GM21515 (cell line): Measurements from ENCODE around the gene TUBGCP6.

ENCODE experiments used
- ATAC-seq: cut with Tn5 transposase; IDR thresholded peaks from one replicate; pipeline ENCODE4 v1.9.1; 2021; ENCODE audit not compliant: unreplicated experiment

The TUBGCP6 gene

GRCh38 chr22:50227579-50228215, 17.1 kb downstream of the TUBGCP6 start:
- ATAC-seq, result no peak

- no peak for ATAC-seq
These were observed 18.0 kb downstream of the TUBGCP6 start for GRCh38 chr22:50226875-50227165.

- ATAC-seq, result no peak
These were observed 18.6 kb downstream of the TUBGCP6 start for GRCh38 chr22:50226063-50226874.

- no peak for ATAC-seq
These were observed 19.4 kb downstream of the TUBGCP6 start for GRCh38 chr22:50225200-50225969.

- ATAC-seq, result no peak
These were observed 20.8 kb downstream of the TUBGCP6 start for GRCh38 chr22:50224071-50224470.

GRCh38 chr22:50222508-50222907, 22.3 kb downstream of the TUBGCP6 start:
- no peak for ATAC-seq

GRCh38 chr22:50221410-50222300, 23.2 kb downstream of the TUBGCP6 start:
- no peak for ATAC-seq

GRCh38 chr22:50220603-50221409, 24.0 kb downstream of the TUBGCP6 start:
- ATAC-seq, result no peak

- no peak for ATAC-seq
These were observed 24.8 kb downstream of the TUBGCP6 start for GRCh38 chr22:50219800-50220602.

GRCh38 chr22:50218996-50219727, 25.7 kb downstream of the TUBGCP6 start:
- ATAC-seq, result no peak

- no peak for ATAC-seq
These were observed 26.4 kb downstream of the TUBGCP6 start for GRCh38 chr22:50218153-50218995.

- ATAC-seq, result no peak
These were observed 27.2 kb downstream of the TUBGCP6 start for GRCh38 chr22:50217543-50218152.

GRCh38 chr22:50216684-50217520, 27.9 kb downstream of the TUBGCP6 start:
- ATAC-seq, result no peak

GRCh38 chr22:50216055-50216683, 28.7 kb downstream of the TUBGCP6 start:
- no peak for ATAC-seq

GRCh38 chr22:50215297-50216054, 29.3 kb downstream of the TUBGCP6 start:
- no peak for ATAC-seq
